HL-60 (cell line): Measurements from ENCODE around the gene WDR91.

Experiments used
- DNase-seq, 2 experiments: peaks; one replicate each; pipeline ENCODE4 v3.0.0-alpha.2; 2010 to 2020; ENCODE audit warnings: low read depth in 1 of 2, low spot score in 1 of 2
- H3K27ac ChIP-seq: fragments of 250-450 bp; sonication (Bioruptor Pico); replicated peaks from 2 replicates; pipeline ENCODE4 v1.5.1; 2020; ENCODE audit warnings: mild to moderate bottlenecking, moderate library complexity
- H3K27me3 ChIP-seq: fragments of 250-450 bp; sonication (Bioruptor Pico); 2 replicates; pipeline ENCODE4 v1.5.1; 2021; ENCODE audit warnings: mild to moderate bottlenecking, moderate library complexity; ENCODE audit not compliant: insufficient read depth, poor library complexity, severe bottlenecking
- H3K4me3 ChIP-seq: replicated peaks from 2 replicates; pipeline ENCODE4 v1.5.1; 2011; ENCODE audit warnings: mild to moderate bottlenecking, control low read depth, low read length; ENCODE audit not compliant: insufficient read depth
- GABPA ChIP-seq: IDR thresholded peaks from 2 replicates; pipeline ENCODE4 v1.6.1; 2012; ENCODE audit warnings: low read depth
- POLR2AphosphoS5 ChIP-seq: IDR thresholded peaks from 2 replicates; pipeline ENCODE4 v1.6.1; 2012; ENCODE audit warnings: low read depth
- SPI1 ChIP-seq: IDR thresholded peaks from 2 replicates; pipeline ENCODE4 v1.6.1; 2012; ENCODE audit warnings: low read depth, mild to moderate bottlenecking, borderline replicate concordance
- TF ChIP-seq, protein P1 (sequence below): IDR thresholded peaks from 2 replicates; pipeline ENCODE4 v1.6.1; 2012; ENCODE audit warnings: low read depth; ENCODE audit not compliant: insufficient replicate concordance
- TF ChIP-seq, protein P2 (sequence below): IDR thresholded peaks from one replicate; pipeline ENCODE4 v1.5.1; 2011; ENCODE audit warnings: low read length, control low read depth, inconsistent platforms; ENCODE audit not compliant: insufficient read depth

WDR91 gene

DNA sequence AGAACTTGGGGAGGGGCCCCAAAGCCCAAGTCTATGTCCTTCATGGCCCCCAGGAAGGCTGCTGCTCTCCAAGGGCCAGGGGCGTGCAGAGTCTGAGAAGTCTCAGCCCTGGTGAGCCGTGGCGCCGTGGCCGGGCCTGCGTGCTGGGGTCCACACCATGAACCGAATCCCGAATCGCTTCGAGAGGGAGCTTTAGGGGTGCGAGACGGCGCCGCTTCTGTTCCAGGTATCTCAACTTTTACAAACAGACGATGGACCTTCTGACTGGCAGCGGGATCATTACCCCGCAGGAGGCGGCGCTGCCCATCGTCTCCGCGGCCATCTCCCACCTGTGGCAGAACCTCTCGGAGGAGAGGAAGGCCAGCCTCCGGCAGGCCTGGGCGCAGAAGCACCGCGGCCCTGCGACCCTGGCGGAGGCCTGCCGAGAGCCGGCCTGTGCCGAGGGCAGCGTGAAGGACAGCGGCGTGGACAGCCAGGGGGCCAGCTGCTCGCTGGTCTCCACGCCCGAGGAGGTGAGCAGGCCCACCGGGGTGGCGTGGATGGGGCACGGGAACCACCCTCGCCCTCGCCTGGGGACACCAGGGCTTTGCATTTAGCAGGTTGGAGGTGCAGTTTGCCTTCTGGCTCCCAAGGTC, 35.0 kb upstream of the WDR91 start:
- no peak overlapping the region for H3K4me3 ChIP-seq
- no peak overlapping the region for H3K27ac ChIP-seq
- TF ChIP-seq, protein P1, sequence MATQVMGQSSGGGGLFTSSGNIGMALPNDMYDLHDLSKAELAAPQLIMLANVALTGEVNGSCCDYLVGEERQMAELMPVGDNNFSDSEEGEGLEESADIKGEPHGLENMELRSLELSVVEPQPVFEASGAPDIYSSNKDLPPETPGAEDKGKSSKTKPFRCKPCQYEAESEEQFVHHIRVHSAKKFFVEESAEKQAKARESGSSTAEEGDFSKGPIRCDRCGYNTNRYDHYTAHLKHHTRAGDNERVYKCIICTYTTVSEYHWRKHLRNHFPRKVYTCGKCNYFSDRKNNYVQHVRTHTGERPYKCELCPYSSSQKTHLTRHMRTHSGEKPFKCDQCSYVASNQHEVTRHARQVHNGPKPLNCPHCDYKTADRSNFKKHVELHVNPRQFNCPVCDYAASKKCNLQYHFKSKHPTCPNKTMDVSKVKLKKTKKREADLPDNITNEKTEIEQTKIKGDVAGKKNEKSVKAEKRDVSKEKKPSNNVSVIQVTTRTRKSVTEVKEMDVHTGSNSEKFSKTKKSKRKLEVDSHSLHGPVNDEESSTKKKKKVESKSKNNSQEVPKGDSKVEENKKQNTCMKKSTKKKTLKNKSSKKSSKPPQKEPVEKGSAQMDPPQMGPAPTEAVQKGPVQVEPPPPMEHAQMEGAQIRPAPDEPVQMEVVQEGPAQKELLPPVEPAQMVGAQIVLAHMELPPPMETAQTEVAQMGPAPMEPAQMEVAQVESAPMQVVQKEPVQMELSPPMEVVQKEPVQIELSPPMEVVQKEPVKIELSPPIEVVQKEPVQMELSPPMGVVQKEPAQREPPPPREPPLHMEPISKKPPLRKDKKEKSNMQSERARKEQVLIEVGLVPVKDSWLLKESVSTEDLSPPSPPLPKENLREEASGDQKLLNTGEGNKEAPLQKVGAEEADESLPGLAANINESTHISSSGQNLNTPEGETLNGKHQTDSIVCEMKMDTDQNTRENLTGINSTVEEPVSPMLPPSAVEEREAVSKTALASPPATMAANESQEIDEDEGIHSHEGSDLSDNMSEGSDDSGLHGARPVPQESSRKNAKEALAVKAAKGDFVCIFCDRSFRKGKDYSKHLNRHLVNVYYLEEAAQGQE = no peak
- TF ChIP-seq, protein P2, sequence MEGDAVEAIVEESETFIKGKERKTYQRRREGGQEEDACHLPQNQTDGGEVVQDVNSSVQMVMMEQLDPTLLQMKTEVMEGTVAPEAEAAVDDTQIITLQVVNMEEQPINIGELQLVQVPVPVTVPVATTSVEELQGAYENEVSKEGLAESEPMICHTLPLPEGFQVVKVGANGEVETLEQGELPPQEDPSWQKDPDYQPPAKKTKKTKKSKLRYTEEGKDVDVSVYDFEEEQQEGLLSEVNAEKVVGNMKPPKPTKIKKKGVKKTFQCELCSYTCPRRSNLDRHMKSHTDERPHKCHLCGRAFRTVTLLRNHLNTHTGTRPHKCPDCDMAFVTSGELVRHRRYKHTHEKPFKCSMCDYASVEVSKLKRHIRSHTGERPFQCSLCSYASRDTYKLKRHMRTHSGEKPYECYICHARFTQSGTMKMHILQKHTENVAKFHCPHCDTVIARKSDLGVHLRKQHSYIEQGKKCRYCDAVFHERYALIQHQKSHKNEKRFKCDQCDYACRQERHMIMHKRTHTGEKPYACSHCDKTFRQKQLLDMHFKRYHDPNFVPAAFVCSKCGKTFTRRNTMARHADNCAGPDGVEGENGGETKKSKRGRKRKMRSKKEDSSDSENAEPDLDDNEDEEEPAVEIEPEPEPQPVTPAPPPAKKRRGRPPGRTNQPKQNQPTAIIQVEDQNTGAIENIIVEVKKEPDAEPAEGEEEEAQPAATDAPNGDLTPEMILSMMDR = no peak
- TF ChIP-seq SPI1 (no peak), GABPA (no peak), POLR2AphosphoS5 (no peak)
- no peak for DNase-seq
- H3K27me3 ChIP-seq = no peaks in the 10 kb centered on the region

DNA sequence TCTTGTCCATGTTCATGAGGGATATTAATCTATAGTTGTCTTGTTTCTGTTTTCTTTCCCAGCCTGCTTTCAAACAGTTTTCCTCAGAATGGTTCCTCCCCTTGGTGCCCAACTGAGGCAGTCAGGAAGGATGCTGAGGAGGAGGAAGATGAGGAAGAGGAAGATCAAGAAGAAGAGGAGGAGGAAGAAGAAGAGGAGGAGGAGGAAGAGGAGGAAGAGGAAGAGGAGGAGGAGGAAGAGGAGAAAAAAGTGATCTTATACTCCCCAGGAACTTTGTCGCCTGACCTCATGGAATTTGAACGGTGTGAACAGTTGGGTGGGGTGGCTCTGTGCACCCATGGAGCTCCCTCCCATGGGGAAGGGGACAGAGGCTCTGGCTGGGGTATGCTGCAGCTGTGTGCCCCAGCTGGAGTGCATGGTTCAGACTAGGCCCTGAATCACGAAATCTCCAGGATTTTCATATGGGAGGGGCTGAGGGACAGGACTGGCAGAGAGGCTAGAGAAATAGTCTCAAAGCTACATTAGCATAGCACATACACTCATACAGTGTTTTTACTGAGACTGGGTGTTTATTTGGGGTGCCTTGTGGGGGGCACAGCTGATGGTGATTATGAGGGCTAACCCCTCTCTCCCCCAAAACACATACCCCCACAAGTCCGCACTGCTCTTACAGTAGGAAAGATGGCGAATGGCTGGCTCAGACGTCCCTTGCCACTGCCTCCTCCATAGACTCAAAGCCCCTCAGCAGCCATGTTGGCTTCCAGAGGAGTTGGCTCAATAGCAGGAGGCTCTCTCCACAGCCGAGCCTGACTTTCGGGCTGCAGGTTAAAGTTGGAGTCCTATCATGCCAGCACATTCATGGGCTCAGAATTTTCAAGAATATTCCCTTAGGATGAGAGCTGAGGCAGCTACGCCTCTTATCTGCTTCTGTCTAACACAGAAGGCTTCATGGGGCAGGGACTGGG, 34.2 kb upstream of the WDR91 start:
- Histone ChIP-seq H3K27me3 (no peaks in the 10 kb centered on the region), H3K4me3 (no peak overlapping the region), H3K27ac (no peak overlapping the region)
- no peak for DNase-seq
- TF ChIP-seq, protein P2 = no peak
- TF ChIP-seq, protein P1 = no peak
- TF ChIP-seq SPI1 = no peak
- TF ChIP-seq GABPA = no peak
- no peak for TF ChIP-seq POLR2AphosphoS5

DNA sequence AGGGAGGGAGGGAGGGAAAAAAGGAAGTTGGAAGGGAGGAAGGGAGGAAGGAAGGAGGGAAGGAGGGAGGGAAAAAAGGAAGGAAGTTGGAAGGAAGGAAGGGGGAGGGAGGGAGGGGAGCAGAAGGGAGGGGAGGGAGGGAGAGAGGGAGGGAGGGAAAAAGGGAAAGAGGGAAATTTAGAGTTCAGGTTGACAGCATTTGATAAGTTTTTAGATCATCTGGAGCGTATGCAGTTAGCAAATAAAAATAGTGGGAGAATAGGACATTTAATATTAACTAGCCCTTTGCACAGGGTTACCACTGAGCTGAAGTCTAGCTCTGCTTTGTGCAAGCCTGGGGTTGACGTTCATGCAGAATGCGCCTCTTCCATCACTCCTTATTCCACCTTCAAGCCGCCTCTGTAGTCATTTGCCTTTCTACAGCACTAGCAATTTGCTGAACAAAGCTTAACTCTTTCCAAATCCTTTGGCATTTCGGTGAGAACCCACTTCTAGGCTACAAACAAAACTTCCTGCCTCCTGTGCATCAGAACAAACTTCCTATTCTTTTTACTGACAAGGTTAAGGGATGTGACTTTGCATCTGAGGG, 30.9 kb upstream of the WDR91 start:
- Histone ChIP-seq H3K27ac (no peak overlapping the region), H3K4me3 (no peak overlapping the region), H3K27me3 (no peaks in the 10 kb centered on the region)
- TF ChIP-seq, protein P2 = no peak
- TF ChIP-seq SPI1 (no peak), GABPA (no peak), POLR2AphosphoS5 (no peak)
- TF ChIP-seq, protein P1 = no peak
- no peak for DNase-seq
